SK-N-SH treated with all-trans-retinoic acid at 6 μM for 48 hours (cell line): ENCODE measurements around the gene PLEKHA4.

ENCODE experiments used
- ATAC-seq: fragments of 200-7000 bp; cut with Tn5 transposase; 3 replicates; pipeline ENCODE4 v1.9.1; 2020; ENCODE audit warnings: mild to moderate bottlenecking, moderate library complexity
- ARNTL ChIP-seq: fragments of 450-650 bp; formaldehyde crosslinking; IDR thresholded peaks from 2 replicates; pipeline ENCODE4 v1.5.0; 2020; ENCODE audit warnings: low read depth, mild to moderate bottlenecking, moderate library complexity, borderline replicate concordance
- BACH2 ChIP-seq: fragments of 250-450 bp; sonication (Bioruptor Pico); IDR thresholded peaks from 2 replicates; pipeline ENCODE4 v1.9.0; 2021; ENCODE audit warnings: mild to moderate bottlenecking, borderline replicate concordance
- CSDC2 ChIP-seq: fragments of 250-450 bp; sonication (Bioruptor Pico); IDR thresholded peaks from 2 replicates; pipeline ENCODE4 v1.5.0; 2020; ENCODE audit warnings: mild to moderate bottlenecking, moderate library complexity
- CSRNP3 ChIP-seq: fragments of 250-450 bp; sonication (Bioruptor Pico); IDR thresholded peaks from 2 replicates; pipeline ENCODE4 v1.5.1; 2021; ENCODE audit warnings: mild to moderate bottlenecking, moderate library complexity
- ESRRG ChIP-seq: fragments of 250-450 bp; sonication (Bioruptor Pico); IDR thresholded peaks from 2 replicates; pipeline ENCODE4 v1.6.1; 2021; ENCODE audit warnings: mild to moderate bottlenecking
- ISL1 ChIP-seq: fragments of 250-450 bp; sonication (Bioruptor Pico); IDR thresholded peaks from 2 replicates; pipeline ENCODE4 v2.1.2; 2022; ENCODE audit warnings: mild to moderate bottlenecking, moderate library complexity
- PPARA ChIP-seq: fragments of 250-450 bp; sonication (Bioruptor Pico); IDR thresholded peaks from 2 replicates; pipeline ENCODE4 v1.5.0; 2020; ENCODE audit warnings: mild to moderate bottlenecking, borderline replicate concordance
- RARB ChIP-seq: fragments of 250-450 bp; sonication (Bioruptor Pico); IDR thresholded peaks from 2 replicates; pipeline ENCODE4 v1.8.0; 2021; ENCODE audit warnings: mild to moderate bottlenecking, moderate library complexity
- SNAI2 ChIP-seq: fragments of 250-450 bp; sonication (Bioruptor Pico); IDR thresholded peaks from 2 replicates; pipeline ENCODE4 v1.5.0; 2020; ENCODE audit warnings: mild to moderate bottlenecking, moderate library complexity
- TCF4 ChIP-seq: fragments of 250-450 bp; sonication (Bioruptor Pico); IDR thresholded peaks from 2 replicates; pipeline ENCODE4 v1.8.0; 2021; ENCODE audit warnings: mild to moderate bottlenecking, moderate library complexity, borderline replicate concordance
- TOX ChIP-seq: fragments of 250-450 bp; sonication (Bioruptor Pico); IDR thresholded peaks from 2 replicates; pipeline ENCODE4 v1.8.0; 2021; ENCODE audit warnings: mild to moderate bottlenecking, moderate library complexity, borderline replicate concordance
- TSHZ2 ChIP-seq: fragments of 250-450 bp; sonication (Bioruptor Pico); IDR thresholded peaks from 2 replicates; pipeline ENCODE4 v1.5.0; 2020; ENCODE audit warnings: mild to moderate bottlenecking, moderate library complexity
- ZC3H10 ChIP-seq: fragments of 250-450 bp; sonication (Bioruptor Pico); IDR thresholded peaks from 2 replicates; pipeline ENCODE4 v1.5.1; 2021; ENCODE audit warnings: mild to moderate bottlenecking, moderate library complexity
- ZFP30 ChIP-seq: fragments of 450-650 bp; formaldehyde crosslinking; IDR thresholded peaks from 2 replicates; pipeline ENCODE4 v1.5.0; 2022; ENCODE audit warnings: mild to moderate bottlenecking, moderate library complexity
- ZNF565 ChIP-seq: fragments of 450-650 bp; formaldehyde crosslinking; conservative IDR thresholded peaks from 2 replicates; pipeline ENCODE4 v1.5.0; 2020; ENCODE audit warnings: low read depth, mild to moderate bottlenecking, moderate library complexity
- ZNF70 ChIP-seq: fragments of 450-650 bp; formaldehyde crosslinking; IDR thresholded peaks from 2 replicates; pipeline ENCODE4 v1.5.0; 2020; ENCODE audit warnings: mild to moderate bottlenecking, moderate library complexity
- ZNF8 ChIP-seq: fragments of 450-650 bp; formaldehyde crosslinking; IDR thresholded peaks from 2 replicates; pipeline ENCODE4 v1.5.0; 2020; ENCODE audit warnings: mild to moderate bottlenecking, moderate library complexity
- TF ChIP-seq, protein P1 (sequence below): fragments of 250-450 bp; sonication (Bioruptor Pico); IDR thresholded peaks from 2 replicates; pipeline ENCODE4 v1.8.0; 2021; ENCODE audit warnings: low read depth, mild to moderate bottlenecking, moderate library complexity, borderline replicate concordance
- TF ChIP-seq, protein P2 (sequence below): fragments of 250-450 bp; sonication (Bioruptor Pico); IDR thresholded peaks from 2 replicates; pipeline ENCODE4 v1.8.0; 2020; ENCODE audit warnings: mild to moderate bottlenecking, moderate library complexity, borderline replicate concordance

The PLEKHA4 gene

GRCh38 chr19:48841571-48841970 is 26.8 kb downstream of the PLEKHA4 start:
- no peak for ATAC-seq
- TF ChIP-seq ZNF565 (no peak), SNAI2 (CRISPR knock-in tag) (no peak), BACH2 (CRISPR knock-in tag) (no peak), ZNF70 (no peak), PPARA (CRISPR knock-in tag) (no peak), ZNF8 (CRISPR knock-in tag) (no peak), CSDC2 (no peak), ESRRG (CRISPR knock-in tag) (no peak)
- TF ChIP-seq, protein P1, sequence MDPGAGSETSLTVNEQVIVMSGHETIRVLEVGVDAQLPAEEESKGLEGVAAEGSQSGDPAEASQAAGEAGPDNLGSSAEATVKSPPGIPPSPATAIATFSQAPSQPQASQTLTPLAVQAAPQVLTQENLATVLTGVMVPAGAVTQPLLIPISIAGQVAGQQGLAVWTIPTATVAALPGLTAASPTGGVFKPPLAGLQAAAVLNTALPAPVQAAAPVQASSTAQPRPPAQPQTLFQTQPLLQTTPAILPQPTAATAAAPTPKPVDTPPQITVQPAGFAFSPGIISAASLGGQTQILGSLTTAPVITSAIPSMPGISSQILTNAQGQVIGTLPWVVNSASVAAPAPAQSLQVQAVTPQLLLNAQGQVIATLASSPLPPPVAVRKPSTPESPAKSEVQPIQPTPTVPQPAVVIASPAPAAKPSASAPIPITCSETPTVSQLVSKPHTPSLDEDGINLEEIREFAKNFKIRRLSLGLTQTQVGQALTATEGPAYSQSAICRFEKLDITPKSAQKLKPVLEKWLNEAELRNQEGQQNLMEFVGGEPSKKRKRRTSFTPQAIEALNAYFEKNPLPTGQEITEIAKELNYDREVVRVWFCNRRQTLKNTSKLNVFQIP (CRISPR knock-in tag), result no peak
- TF ChIP-seq, all 23 proteins: peak for 0

- no peak for ATAC-seq
Measured at GRCh38 chr19:48841047-48841446, 27.4 kb downstream of the PLEKHA4 start.

More at GRCh38 chr19:48841047-48841446, 27.4 kb downstream of the PLEKHA4 start:
- TF ChIP-seq RARB (CRISPR knock-in tag) (no peak), TSHZ2 (CRISPR knock-in tag) (no peak), ZNF565 (no peak), ZC3H10 (no peak), ZNF70 (no peak), BACH2 (CRISPR knock-in tag) (no peak), ISL1 (CRISPR knock-in tag) (no peak), SNAI2 (CRISPR knock-in tag) (no peak), CSRNP3 (CRISPR knock-in tag) (no peak), CSDC2 (no peak), ZFP30 (CRISPR knock-in tag) (no peak), TCF4 (CRISPR knock-in tag) (no peak), ARNTL (CRISPR knock-in tag) (no peak), TOX (CRISPR knock-in tag) (no peak)
- TF ChIP-seq, protein P1 (CRISPR knock-in tag), result no peak
- TF ChIP-seq, protein P2, sequence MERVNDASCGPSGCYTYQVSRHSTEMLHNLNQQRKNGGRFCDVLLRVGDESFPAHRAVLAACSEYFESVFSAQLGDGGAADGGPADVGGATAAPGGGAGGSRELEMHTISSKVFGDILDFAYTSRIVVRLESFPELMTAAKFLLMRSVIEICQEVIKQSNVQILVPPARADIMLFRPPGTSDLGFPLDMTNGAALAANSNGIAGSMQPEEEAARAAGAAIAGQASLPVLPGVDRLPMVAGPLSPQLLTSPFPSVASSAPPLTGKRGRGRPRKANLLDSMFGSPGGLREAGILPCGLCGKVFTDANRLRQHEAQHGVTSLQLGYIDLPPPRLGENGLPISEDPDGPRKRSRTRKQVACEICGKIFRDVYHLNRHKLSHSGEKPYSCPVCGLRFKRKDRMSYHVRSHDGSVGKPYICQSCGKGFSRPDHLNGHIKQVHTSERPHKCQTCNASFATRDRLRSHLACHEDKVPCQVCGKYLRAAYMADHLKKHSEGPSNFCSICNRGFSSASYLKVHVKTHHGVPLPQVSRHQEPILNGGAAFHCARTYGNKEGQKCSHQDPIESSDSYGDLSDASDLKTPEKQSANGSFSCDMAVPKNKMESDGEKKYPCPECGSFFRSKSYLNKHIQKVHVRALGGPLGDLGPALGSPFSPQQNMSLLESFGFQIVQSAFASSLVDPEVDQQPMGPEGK (CRISPR knock-in tag), result no peak
